WI38 (cell line): ENCODE measurements around the gene EPHB1.

Experiments used
- H3K4me3 ChIP-seq: 2 replicates; pipeline ENCODE4 v1.5.1; 2011; ENCODE audit warnings: low read depth, mild to moderate bottlenecking, control low read depth, low read length
- TF ChIP-seq, protein P1 (sequence below): IDR thresholded peaks from 2 replicates; pipeline ENCODE4 v1.5.1; 2012; ENCODE audit warnings: low read depth, mild to moderate bottlenecking, control low read depth, low read length

EPHB1 gene

DNA sequence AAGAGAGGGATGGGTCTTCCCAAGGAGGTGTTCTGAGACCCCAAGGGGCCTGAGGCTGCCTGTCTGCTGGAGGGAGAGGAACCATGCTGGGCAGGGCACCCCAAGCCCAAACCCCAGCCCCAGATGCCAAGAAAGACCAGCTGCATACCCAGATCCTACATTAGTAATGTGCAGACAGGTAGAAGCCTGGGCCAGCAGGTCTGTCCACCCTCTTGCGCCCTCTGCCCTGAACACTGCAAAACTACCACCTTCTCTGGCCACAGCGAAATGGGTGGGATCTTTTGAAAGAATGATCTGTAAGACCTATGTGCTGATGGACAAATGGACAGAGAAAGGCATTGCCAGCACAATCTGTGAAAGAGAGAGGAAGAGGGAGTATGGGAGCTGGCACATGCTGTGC, 283.2 kb downstream of the EPHB1 start:
- no peak overlapping the region for H3K4me3 ChIP-seq

GRCh38 chr3:135079095-135079494, 284.0 kb downstream of the EPHB1 start:
- no peak overlapping the region for H3K4me3 ChIP-seq
- TF ChIP-seq, protein P1, sequence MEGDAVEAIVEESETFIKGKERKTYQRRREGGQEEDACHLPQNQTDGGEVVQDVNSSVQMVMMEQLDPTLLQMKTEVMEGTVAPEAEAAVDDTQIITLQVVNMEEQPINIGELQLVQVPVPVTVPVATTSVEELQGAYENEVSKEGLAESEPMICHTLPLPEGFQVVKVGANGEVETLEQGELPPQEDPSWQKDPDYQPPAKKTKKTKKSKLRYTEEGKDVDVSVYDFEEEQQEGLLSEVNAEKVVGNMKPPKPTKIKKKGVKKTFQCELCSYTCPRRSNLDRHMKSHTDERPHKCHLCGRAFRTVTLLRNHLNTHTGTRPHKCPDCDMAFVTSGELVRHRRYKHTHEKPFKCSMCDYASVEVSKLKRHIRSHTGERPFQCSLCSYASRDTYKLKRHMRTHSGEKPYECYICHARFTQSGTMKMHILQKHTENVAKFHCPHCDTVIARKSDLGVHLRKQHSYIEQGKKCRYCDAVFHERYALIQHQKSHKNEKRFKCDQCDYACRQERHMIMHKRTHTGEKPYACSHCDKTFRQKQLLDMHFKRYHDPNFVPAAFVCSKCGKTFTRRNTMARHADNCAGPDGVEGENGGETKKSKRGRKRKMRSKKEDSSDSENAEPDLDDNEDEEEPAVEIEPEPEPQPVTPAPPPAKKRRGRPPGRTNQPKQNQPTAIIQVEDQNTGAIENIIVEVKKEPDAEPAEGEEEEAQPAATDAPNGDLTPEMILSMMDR = no peak

More for the DNA sequence above, 283.2 kb downstream of the EPHB1 start:
- TF ChIP-seq, protein P1 = no peak

DNA sequence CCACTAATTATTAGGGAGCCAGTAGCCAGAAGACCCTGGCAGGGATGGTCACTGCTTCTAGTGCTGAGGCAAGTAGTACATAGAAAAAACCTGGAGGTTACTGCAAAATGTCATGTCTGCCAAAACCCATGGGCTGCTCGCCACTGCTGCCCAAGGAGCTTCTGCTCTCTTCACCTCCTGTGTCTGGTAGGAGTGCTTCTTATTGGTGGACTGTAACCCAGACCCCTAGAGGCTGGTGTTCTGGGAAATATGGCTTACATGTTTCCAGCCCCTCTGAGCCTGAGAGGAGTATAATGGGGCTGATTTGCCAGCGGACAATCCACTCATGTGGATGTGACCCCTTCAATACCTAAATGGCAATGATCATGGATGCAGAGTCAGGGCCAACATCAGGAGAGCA, 286.4 kb downstream of the EPHB1 start:
- TF ChIP-seq, protein P1 = no peak

DNA sequence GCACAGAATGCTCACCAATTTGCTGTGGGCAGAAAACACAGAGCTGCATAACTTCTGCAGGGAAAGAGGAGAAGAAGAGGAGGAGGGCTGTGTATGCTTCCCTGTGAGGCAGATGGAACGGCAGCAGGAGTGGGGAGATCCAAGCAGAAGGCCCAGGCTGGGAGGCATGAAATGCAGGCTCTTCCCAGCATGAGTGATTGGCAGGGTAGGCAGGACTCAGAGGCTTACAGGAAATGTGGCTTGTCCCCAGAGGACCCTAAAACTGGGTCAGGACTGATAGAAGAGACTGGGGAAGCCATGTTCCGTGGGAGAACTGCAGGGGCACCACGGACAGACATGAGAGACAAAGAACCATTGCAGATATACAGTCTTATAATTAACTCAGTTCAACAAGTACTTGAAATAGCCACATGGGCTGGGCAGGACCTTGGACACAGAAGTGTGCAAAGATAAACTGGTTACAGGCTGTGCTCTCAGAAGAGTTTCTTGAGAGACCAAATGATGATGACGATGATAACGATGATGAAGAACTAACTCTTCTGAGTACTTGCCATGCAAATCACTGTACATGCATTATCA, 286.9 kb downstream of the EPHB1 start:
- TF ChIP-seq, protein P1 = no peak
- no peak overlapping the region for H3K4me3 ChIP-seq

More for the DNA sequence above, 286.4 kb downstream of the EPHB1 start:
- H3K4me3 ChIP-seq = no peak overlapping the region

- TF ChIP-seq, protein P1 = no peak
- no peak overlapping the region for H3K4me3 ChIP-seq
Measured at GRCh38 chr3:135082706-135083105, 287.6 kb downstream of the EPHB1 start.

DNA sequence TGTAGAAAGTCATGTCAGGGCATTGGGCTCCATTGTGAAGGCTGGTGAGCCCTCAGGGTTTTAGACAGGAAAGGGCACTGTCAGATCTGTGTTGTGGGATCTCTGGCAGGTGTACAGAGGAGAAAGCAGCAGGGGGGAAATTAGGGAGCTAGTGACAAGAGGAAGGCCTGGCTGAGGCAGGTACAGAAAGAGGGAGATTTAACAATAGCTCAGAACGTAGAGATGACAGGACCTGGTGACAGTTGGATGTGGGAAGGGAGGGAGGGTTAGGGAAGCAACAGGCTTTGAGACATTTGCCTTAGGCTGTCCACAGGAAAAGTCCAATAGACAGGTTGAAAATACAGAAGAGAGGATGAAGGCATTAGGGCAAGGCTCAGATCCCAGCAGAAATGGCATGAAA, 288.1 kb downstream of the EPHB1 start:
- no peak overlapping the region for H3K4me3 ChIP-seq
- TF ChIP-seq, protein P1 = no peak

GRCh38 chr3:135083756-135084155, 288.7 kb downstream of the EPHB1 start:
- TF ChIP-seq, protein P1 = no peak
- no peak overlapping the region for H3K4me3 ChIP-seq
